K562 (cell line): ENCODE measurements around the gene TTLL8.

Experiments used
- CAMTA2 ChIP-seq: fragments of 250-450 bp; sonication (Bioruptor Pico); conservative IDR thresholded peaks from 2 replicates; pipeline ENCODE4 v1.5.1; 2022
- CHD4 ChIP-seq: fragments of 200-600 bp; sonication (generic); IDR thresholded peaks from 3 replicates; pipeline ENCODE4 v1.6.1; 2012; ENCODE audit warnings: low read depth, mild to moderate bottlenecking, mixed read lengths, low read length, inconsistent platforms; ENCODE audit not compliant: insufficient read depth, insufficient replicate concordance, poor library complexity, severe bottlenecking
- NUFIP1 ChIP-seq: fragments of 450-650 bp; IDR thresholded peaks from 2 replicates; pipeline ENCODE4 v1.6.1; 2018; ENCODE audit not compliant: partially characterized antibody
- SREBF2 ChIP-seq: sonication (generic); formaldehyde crosslinking; IDR thresholded peaks from 2 replicates; pipeline ENCODE4 v1.4.0; 2020; ENCODE audit warnings: mild to moderate bottlenecking, missing genetic modification reagents
- TF ChIP-seq, protein P1 (sequence below): fragments of 450-650 bp; formaldehyde crosslinking; IDR thresholded peaks from 2 replicates; pipeline ENCODE4 v1.4.0; 2022; ENCODE audit warnings: missing genetic modification characterization
- TF ChIP-seq, protein P2 (sequence below), 3 experiments: IDR thresholded peaks in 2 of 3; conservative IDR thresholded peaks in 1 of 3; 2 replicates each; pipeline ENCODE4 v1.5.1; 2011 to 2012; ENCODE audit warnings: low read length in 3 of 3, mild to moderate bottlenecking in 3 of 3, control low read depth in 2 of 3, improper control_type of control experiment in 1 of 3, inconsistent platforms in 1 of 3, low read depth in 1 of 3, mixed read lengths in 1 of 3, moderate library complexity in 1 of 3; ENCODE audit not compliant: insufficient read depth in 2 of 3

- TF ChIP-seq NUFIP1: no peak
- TF ChIP-seq CAMTA2 (CRISPR knock-in tag): no peak
- TF ChIP-seq, protein P1, sequence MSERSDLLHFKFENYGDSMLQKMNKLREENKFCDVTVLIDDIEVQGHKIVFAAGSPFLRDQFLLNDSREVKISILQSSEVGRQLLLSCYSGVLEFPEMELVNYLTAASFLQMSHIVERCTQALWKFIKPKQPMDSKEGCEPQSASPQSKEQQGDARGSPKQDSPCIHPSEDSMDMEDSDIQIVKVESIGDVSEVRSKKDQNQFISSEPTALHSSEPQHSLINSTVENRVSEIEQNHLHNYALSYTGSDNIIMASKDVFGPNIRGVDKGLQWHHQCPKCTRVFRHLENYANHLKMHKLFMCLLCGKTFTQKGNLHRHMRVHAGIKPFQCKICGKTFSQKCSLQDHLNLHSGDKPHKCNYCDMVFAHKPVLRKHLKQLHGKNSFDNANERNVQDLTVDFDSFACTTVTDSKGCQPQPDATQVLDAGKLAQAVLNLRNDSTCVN (CRISPR knock-in tag): no peak
- no peak for TF ChIP-seq SREBF2 (CRISPR knock-in tag)
- TF ChIP-seq, protein P2, sequence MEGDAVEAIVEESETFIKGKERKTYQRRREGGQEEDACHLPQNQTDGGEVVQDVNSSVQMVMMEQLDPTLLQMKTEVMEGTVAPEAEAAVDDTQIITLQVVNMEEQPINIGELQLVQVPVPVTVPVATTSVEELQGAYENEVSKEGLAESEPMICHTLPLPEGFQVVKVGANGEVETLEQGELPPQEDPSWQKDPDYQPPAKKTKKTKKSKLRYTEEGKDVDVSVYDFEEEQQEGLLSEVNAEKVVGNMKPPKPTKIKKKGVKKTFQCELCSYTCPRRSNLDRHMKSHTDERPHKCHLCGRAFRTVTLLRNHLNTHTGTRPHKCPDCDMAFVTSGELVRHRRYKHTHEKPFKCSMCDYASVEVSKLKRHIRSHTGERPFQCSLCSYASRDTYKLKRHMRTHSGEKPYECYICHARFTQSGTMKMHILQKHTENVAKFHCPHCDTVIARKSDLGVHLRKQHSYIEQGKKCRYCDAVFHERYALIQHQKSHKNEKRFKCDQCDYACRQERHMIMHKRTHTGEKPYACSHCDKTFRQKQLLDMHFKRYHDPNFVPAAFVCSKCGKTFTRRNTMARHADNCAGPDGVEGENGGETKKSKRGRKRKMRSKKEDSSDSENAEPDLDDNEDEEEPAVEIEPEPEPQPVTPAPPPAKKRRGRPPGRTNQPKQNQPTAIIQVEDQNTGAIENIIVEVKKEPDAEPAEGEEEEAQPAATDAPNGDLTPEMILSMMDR (IDR thresholded peaks at IDR 0.05 in 2 of 3, conservative IDR thresholded peaks at IDR 0.05 in 1 of 3; ENCODE audit: insufficient read depth in 2 of 3, low read depth in 1 of 3, low read length in 3 of 3): no peak
- TF ChIP-seq CHD4: no peak
Measured at GRCh38 chr22:50048061-50048765, 9.9 kb downstream of the TTLL8 start.
